HG03439 (cell line): Measurements from ENCODE around the gene DLGAP1.

ENCODE experiments used
- ATAC-seq: cut with Tn5 transposase; IDR thresholded peaks from one replicate; pipeline ENCODE4 v1.9.1; 2021; ENCODE audit warnings: mild to moderate bottlenecking, moderate library complexity; ENCODE audit not compliant: unreplicated experiment

DLGAP1 gene

GRCh38 chr18:3836483-3837335, 618.4 kb downstream of the DLGAP1 start:
- no peak for ATAC-seq

GRCh38 chr18:3832025-3832638, 623.0 kb downstream of the DLGAP1 start:
- no peak for ATAC-seq

- no peak for ATAC-seq
These were observed 624.5 kb downstream of the DLGAP1 start for GRCh38 chr18:3830604-3831003.

GRCh38 chr18:3827236-3827845, 627.8 kb downstream of the DLGAP1 start:
- ATAC-seq, result no peak

- no peak for ATAC-seq
These were observed 629.1 kb downstream of the DLGAP1 start for GRCh38 chr18:3826021-3826420.

- no peak for ATAC-seq
These were observed 631.0 kb downstream of the DLGAP1 start for GRCh38 chr18:3824101-3824500.

- ATAC-seq, result no peak
These were observed 632.0 kb downstream of the DLGAP1 start for GRCh38 chr18:3823073-3823472.

GRCh38 chr18:3821524-3821923, 633.6 kb downstream of the DLGAP1 start:
- no peak for ATAC-seq

GRCh38 chr18:3819961-3820360, 635.1 kb downstream of the DLGAP1 start:
- ATAC-seq, result no peak

- no peak for ATAC-seq
These were observed 638.3 kb downstream of the DLGAP1 start for GRCh38 chr18:3816610-3817363.

GRCh38 chr18:3815991-3816390, 639.1 kb downstream of the DLGAP1 start:
- no peak for ATAC-seq

- ATAC-seq, result no peak
These were observed 640.3 kb downstream of the DLGAP1 start for GRCh38 chr18:3814816-3815215.

GRCh38 chr18:3810296-3810695, 644.8 kb downstream of the DLGAP1 start:
- no peak for ATAC-seq

GRCh38 chr18:3808985-3809780, 645.9 kb downstream of the DLGAP1 start:
- no peak for ATAC-seq

- ATAC-seq, result no peak
These were observed 648.5 kb downstream of the DLGAP1 start for GRCh38 chr18:3806656-3807055.

GRCh38 chr18:3804336-3804735, 650.8 kb downstream of the DLGAP1 start:
- no peak for ATAC-seq

GRCh38 chr18:3803350-3803749, 651.8 kb downstream of the DLGAP1 start:
- ATAC-seq, result no peak

- no peak for ATAC-seq
These were observed 655.6 kb downstream of the DLGAP1 start for GRCh38 chr18:3799515-3799914.

GRCh38 chr18:3798032-3798431, 657.1 kb downstream of the DLGAP1 start:
- no peak for ATAC-seq

GRCh38 chr18:3796434-3796833, 658.7 kb downstream of the DLGAP1 start:
- no peak for ATAC-seq
